HepG2 (cell line): ENCODE measurements around the gene NYNRIN. TPM values are rescaled to one million over a fixed set of nuclear protein-coding genes. Genes with fewer than 3 reads are reported as not detected.
A peak's percentile ranks its signal among the peaks of the same experiment; 100 is the strongest.

Experiments
- ATAD3A ChIP-seq: sonication (generic); formaldehyde crosslinking; IDR thresholded peaks from 2 replicates; pipeline ENCODE4 v1.4.0; 2020; ENCODE audit warnings: missing genetic modification reagents
- FIP1L1 ChIP-seq: fragments of 200-400 bp; formaldehyde crosslinking; IDR thresholded peaks from 2 replicates; pipeline ENCODE4 v1.6.1; 2018; ENCODE audit warnings: low read depth, mild to moderate bottlenecking, low read length, moderate library complexity, borderline replicate concordance; ENCODE audit not compliant: insufficient read depth
- JUN ChIP-seq: sonication (generic); formaldehyde crosslinking; IDR thresholded peaks from 2 replicates; pipeline ENCODE4 v1.4.0; 2020; ENCODE audit warnings: mild to moderate bottlenecking, missing genetic modification reagents
- MBD4 ChIP-seq: IDR thresholded peaks from 2 replicates; pipeline ENCODE4 v1.6.1; 2012; ENCODE audit warnings: low read length, inconsistent platforms, borderline replicate concordance
- MED1 ChIP-seq: sonication (generic); formaldehyde crosslinking; IDR thresholded peaks from 2 replicates; pipeline ENCODE4 v1.4.0; 2020; ENCODE audit warnings: missing genetic modification reagents
- NFRKB ChIP-seq: fragments of 450-650 bp; IDR thresholded peaks from 2 replicates; pipeline ENCODE4 v1.6.1; 2017
- RBM22 ChIP-seq: fragments of 200-400 bp; formaldehyde crosslinking; optimal IDR thresholded peaks from 2 replicates; pipeline ENCODE3; 2017; ENCODE audit warnings: mild to moderate bottlenecking, low read length, moderate library complexity
- SALL2 ChIP-seq: sonication (generic); formaldehyde crosslinking; IDR thresholded peaks from 2 replicates; pipeline ENCODE4 v1.8.1; 2023; ENCODE audit warnings: mild to moderate bottlenecking, missing genetic modification reagents, inconsistent platforms
- SIX1 ChIP-seq: sonication (generic); formaldehyde crosslinking; IDR thresholded peaks from 2 replicates; pipeline ENCODE4 v1.4.0; 2020; ENCODE audit warnings: missing genetic modification reagents, borderline replicate concordance
- SP140L ChIP-seq: sonication (generic); formaldehyde crosslinking; IDR thresholded peaks from 2 replicates; pipeline ENCODE4 v1.4.0; 2020; ENCODE audit warnings: missing genetic modification reagents, borderline replicate concordance
- SP5 ChIP-seq: IDR thresholded peaks from 2 replicates; pipeline ENCODE4 v1.6.1; 2016; ENCODE audit warnings: low read depth, borderline replicate concordance
- SRSF9 ChIP-seq: fragments of 200-400 bp; formaldehyde crosslinking; IDR thresholded peaks from 2 replicates; pipeline ENCODE4 v1.6.1; 2018; ENCODE audit warnings: borderline replicate concordance, mild to moderate bottlenecking, low read depth, low read length; ENCODE audit not compliant: insufficient read depth, poor library complexity, severe bottlenecking
- TRIM24 ChIP-seq: sonication (generic); formaldehyde crosslinking; IDR thresholded peaks from 2 replicates; pipeline ENCODE4 v1.8.0; 2022; ENCODE audit warnings: mild to moderate bottlenecking, missing genetic modification reagents
- ZMYM2 ChIP-seq: sonication (generic); formaldehyde crosslinking; IDR thresholded peaks from 2 replicates; pipeline ENCODE4 v1.8.0; 2022; ENCODE audit warnings: mild to moderate bottlenecking, missing genetic modification reagents
- ZNF20 ChIP-seq: sonication (generic); formaldehyde crosslinking; IDR thresholded peaks from 2 replicates; pipeline ENCODE4 v1.4.0; 2020; ENCODE audit warnings: mild to moderate bottlenecking, moderate library complexity, missing genetic modification reagents
- ZNF331 ChIP-seq: sonication (generic); formaldehyde crosslinking; IDR thresholded peaks from 2 replicates; pipeline ENCODE4 v1.4.0; 2020; ENCODE audit warnings: missing genetic modification reagents
- ZNF446 ChIP-seq: sonication (generic); formaldehyde crosslinking; IDR thresholded peaks from 2 replicates; pipeline ENCODE4 v1.5.0; 2020; ENCODE audit warnings: mild to moderate bottlenecking, missing genetic modification reagents
- ZNF501 ChIP-seq: sonication (generic); formaldehyde crosslinking; IDR thresholded peaks from 2 replicates; pipeline ENCODE4 v1.5.1; 2020; ENCODE audit warnings: mild to moderate bottlenecking, moderate library complexity, missing genetic modification reagents
- ZNF530 ChIP-seq: sonication (generic); formaldehyde crosslinking; IDR thresholded peaks from 2 replicates; pipeline ENCODE4 v1.5.0; 2020; ENCODE audit warnings: low read depth, mild to moderate bottlenecking, missing genetic modification reagents
- polyA plus RNA-seq, 8 experiments: library from polyadenylated mRNA; depleted of rRNA in 3 of 8; stranded (reverse) in 7 of 8; unstranded in 1 of 8; fragments of >200 nt; fragmentation: Illumina TruSeq in 4 of 8; extraction: Trizol in 4 of 8; gene quantifications; 2 replicates each; pipeline versions ENCODE4 v1.2.1 to v1.2.3, GENCODE V29; 2011 to 2016; ENCODE audit warnings: low read depth in 4 of 8, missing spikeins in 1 of 8, mixed read lengths in 1 of 8; ENCODE audit not compliant: insufficient read depth in 1 of 8
- total RNA-seq, 5 experiments: library from RNA; depleted of rRNA; stranded (reverse); fragments of >200 nt; fragmentation: Illumina TruSeq; extraction: Trizol; gene quantifications; 2 replicates each; pipeline ENCODE4 v1.2.3, GENCODE V29; 2016; ENCODE audit warnings: low read depth in 1 of 5
- TF ChIP-seq, protein P1 (sequence below), 2 experiments: sonication (generic) in 1 of 2; formaldehyde crosslinking in 1 of 2; IDR thresholded peaks; 2 replicates each; pipeline versions ENCODE4 v1.4.0 to v1.6.1; 2018 to 2020; ENCODE audit warnings: missing genetic modification reagents in 2 of 2, borderline replicate concordance in 1 of 2, low read depth in 1 of 2, mild to moderate bottlenecking in 1 of 2, missing biosample characterization in 1 of 2
- TF ChIP-seq, protein P2 (sequence below): sonication (generic); formaldehyde crosslinking; IDR thresholded peaks from 2 replicates; pipeline ENCODE4 v1.5.1; 2020; ENCODE audit warnings: mild to moderate bottlenecking, missing genetic modification reagents, borderline replicate concordance
- TF ChIP-seq, protein P3 (sequence below): sonication (generic); formaldehyde crosslinking; IDR thresholded peaks from 2 replicates; pipeline ENCODE4 v1.8.0; 2022; ENCODE audit warnings: mild to moderate bottlenecking, missing genetic modification reagents; ENCODE audit not compliant: insufficient replicate concordance

The NYNRIN gene
- total and polyA plus RNA-seq, 2 of the 13 experiments (the other 11 are each of a cell fraction or from before 2014, with no cell fraction given) = 0.63 to 1.1 TPM

DNA sequence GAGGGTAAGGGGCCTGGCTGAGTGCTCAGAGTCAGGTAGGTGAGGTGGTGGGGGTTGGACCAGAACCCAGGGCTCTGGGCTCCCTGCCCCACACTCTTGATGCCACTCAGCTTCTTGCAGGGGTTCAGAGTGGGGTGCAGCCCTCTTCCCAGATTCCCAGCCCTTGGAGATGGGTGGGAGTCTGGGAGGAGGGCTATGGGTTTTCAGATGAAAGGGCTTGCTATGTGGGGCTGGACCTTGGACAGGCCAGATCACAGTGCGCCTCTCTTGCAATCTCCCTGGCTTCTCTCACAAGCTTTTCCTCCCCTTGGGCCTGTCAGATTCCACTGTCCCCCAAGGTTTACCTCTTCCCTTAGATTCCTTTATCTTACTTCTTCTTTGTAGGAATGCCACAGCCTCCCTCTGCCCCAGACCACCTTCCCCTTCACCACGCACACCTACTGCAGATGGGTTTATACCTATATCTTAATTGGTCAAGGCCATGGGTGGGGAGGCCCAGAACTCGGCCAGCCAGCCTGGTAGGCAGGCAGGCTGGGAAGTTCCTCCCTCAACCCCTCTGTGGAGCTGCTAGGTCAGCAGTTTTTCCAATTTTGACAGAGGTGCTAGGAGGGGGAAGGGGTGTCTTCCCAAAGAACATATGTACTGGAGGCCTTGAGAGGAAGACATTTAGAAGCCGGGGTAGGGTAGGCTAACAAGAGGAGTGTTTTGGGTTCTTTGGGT, 1.4 kb downstream of the NYNRIN start (continued):
- TF ChIP-seq ZNF530 (CRISPR knock-in tag) = no peak
- TF ChIP-seq NFRKB = no peak
- no peak for TF ChIP-seq SRSF9
- no peak for TF ChIP-seq SIX1 (CRISPR knock-in tag)
- TF ChIP-seq, protein P1, sequence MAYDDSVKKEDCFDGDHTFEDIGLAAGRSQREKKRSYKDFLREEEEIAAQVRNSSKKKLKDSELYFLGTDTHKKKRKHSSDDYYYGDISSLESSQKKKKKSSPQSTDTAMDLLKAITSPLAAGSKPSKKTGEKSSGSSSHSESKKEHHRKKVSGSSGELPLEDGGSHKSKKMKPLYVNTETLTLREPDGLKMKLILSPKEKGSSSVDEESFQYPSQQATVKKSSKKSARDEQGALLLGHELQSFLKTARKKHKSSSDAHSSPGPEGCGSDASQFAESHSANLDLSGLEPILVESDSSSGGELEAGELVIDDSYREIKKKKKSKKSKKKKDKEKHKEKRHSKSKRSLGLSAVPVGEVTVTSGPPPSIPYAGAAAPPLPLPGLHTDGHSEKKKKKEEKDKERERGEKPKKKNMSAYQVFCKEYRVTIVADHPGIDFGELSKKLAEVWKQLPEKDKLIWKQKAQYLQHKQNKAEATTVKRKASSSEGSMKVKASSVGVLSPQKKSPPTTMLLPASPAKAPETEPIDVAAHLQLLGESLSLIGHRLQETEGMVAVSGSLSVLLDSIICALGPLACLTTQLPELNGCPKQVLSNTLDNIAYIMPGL (CRISPR knock-in tag; IDR thresholded peaks at IDR 0.05; ENCODE audit: borderline replicate concordance in 1 of 2, low read depth in 1 of 2) = no peak
- TF ChIP-seq ZNF20 (CRISPR knock-in tag) = no peak
- TF ChIP-seq FIP1L1 = no peak
- no peak for TF ChIP-seq MED1 (CRISPR knock-in tag)
- TF ChIP-seq ZNF501 = no peak
- TF ChIP-seq SALL2 (CRISPR knock-in tag) = no peak
- TF ChIP-seq TRIM24 (CRISPR knock-in tag) = no peak
- no peak for TF ChIP-seq ZNF331
- no peak for TF ChIP-seq SP140L
- TF ChIP-seq, protein P2, sequence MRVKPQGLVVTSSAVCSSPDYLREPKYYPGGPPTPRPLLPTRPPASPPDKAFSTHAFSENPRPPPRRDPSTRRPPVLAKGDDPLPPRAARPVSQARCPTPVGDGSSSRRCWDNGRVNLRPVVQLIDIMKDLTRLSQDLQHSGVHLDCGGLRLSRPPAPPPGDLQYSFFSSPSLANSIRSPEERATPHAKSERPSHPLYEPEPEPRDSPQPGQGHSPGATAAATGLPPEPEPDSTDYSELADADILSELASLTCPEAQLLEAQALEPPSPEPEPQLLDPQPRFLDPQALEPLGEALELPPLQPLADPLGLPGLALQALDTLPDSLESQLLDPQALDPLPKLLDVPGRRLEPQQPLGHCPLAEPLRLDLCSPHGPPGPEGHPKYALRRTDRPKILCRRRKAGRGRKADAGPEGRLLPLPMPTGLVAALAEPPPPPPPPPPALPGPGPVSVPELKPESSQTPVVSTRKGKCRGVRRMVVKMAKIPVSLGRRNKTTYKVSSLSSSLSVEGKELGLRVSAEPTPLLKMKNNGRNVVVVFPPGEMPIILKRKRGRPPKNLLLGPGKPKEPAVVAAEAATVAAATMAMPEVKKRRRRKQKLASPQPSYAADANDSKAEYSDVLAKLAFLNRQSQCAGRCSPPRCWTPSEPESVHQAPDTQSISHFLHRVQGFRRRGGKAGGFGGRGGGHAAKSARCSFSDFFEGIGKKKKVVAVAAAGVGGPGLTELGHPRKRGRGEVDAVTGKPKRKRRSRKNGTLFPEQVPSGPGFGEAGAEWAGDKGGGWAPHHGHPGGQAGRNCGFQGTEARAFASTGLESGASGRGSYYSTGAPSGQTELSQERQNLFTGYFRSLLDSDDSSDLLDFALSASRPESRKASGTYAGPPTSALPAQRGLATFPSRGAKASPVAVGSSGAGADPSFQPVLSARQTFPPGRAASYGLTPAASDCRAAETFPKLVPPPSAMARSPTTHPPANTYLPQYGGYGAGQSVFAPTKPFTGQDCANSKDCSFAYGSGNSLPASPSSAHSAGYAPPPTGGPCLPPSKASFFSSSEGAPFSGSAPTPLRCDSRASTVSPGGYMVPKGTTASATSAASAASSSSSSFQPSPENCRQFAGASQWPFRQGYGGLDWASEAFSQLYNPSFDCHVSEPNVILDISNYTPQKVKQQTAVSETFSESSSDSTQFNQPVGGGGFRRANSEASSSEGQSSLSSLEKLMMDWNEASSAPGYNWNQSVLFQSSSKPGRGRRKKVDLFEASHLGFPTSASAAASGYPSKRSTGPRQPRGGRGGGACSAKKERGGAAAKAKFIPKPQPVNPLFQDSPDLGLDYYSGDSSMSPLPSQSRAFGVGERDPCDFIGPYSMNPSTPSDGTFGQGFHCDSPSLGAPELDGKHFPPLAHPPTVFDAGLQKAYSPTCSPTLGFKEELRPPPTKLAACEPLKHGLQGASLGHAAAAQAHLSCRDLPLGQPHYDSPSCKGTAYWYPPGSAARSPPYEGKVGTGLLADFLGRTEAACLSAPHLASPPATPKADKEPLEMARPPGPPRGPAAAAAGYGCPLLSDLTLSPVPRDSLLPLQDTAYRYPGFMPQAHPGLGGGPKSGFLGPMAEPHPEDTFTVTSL (CRISPR knock-in tag) = 0 out of 2 replicates have a peak, but pooled peaks have one; percentile 20
- no peak for TF ChIP-seq JUN (CRISPR knock-in tag)
- TF ChIP-seq, protein P3, sequence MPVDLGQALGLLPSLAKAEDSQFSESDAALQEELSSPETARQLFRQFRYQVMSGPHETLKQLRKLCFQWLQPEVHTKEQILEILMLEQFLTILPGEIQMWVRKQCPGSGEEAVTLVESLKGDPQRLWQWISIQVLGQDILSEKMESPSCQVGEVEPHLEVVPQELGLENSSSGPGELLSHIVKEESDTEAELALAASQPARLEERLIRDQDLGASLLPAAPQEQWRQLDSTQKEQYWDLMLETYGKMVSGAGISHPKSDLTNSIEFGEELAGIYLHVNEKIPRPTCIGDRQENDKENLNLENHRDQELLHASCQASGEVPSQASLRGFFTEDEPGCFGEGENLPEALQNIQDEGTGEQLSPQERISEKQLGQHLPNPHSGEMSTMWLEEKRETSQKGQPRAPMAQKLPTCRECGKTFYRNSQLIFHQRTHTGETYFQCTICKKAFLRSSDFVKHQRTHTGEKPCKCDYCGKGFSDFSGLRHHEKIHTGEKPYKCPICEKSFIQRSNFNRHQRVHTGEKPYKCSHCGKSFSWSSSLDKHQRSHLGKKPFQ = no peak
- no peak for TF ChIP-seq ATAD3A (CRISPR knock-in tag)
- no peak for TF ChIP-seq ZNF446 (CRISPR knock-in tag)
- no peak for TF ChIP-seq RBM22
- TF ChIP-seq ZMYM2 (CRISPR knock-in tag) = no peak
- no peak for TF ChIP-seq MBD4
- TF ChIP-seq SP5 = no peak
